RWPE2 (cell line): ENCODE data around the gene CMSS1.

ENCODE experiments used
- ATAC-seq: fragments of 200-7000 bp; cut with Tn5 transposase; 3 replicates; pipeline ENCODE4 v1.9.1; 2021; ENCODE audit warnings: low read depth
- DNase-seq: peaks from one replicate; pipeline ENCODE4 v3.0.0-alpha.2; 2020; ENCODE audit warnings: low spot score
- H3K27ac ChIP-seq: fragments of 450-650 bp; 2 replicates; pipeline ENCODE4 v1.5.1; 2017; ENCODE audit warnings: mild to moderate bottlenecking; ENCODE audit not compliant: poor library complexity, severe bottlenecking
- H3K27me3 ChIP-seq: fragments of 250-450 bp; sonication (Bioruptor Pico); 2 replicates; pipeline ENCODE4 v1.5.1; 2021; ENCODE audit warnings: mild to moderate bottlenecking, moderate library complexity; ENCODE audit not compliant: insufficient read depth, poor library complexity, severe bottlenecking
- H3K36me3 ChIP-seq: fragments of 250-450 bp; sonication (Bioruptor Pico); 2 replicates; pipeline ENCODE4 v1.5.1; 2020; ENCODE audit warnings: low read depth, mild to moderate bottlenecking, moderate library complexity
- H3K4me1 ChIP-seq: fragments of 250-450 bp; sonication (Bioruptor Pico); 2 replicates; pipeline ENCODE4 v1.5.1; 2021; ENCODE audit warnings: mild to moderate bottlenecking, moderate library complexity; ENCODE audit not compliant: insufficient read depth, poor library complexity, severe bottlenecking
- H3K4me3 ChIP-seq: fragments of 250-450 bp; sonication (Bioruptor Pico); 2 replicates; pipeline ENCODE4 v1.5.1; 2021; ENCODE audit warnings: mild to moderate bottlenecking, moderate library complexity; ENCODE audit not compliant: severe bottlenecking
- H3K9me3 ChIP-seq: fragments of 250-450 bp; sonication (Bioruptor Pico); 2 replicates; pipeline ENCODE4 v1.5.1; 2021; ENCODE audit warnings: mild to moderate bottlenecking, moderate library complexity; ENCODE audit not compliant: severe bottlenecking
- CTCF ChIP-seq: fragments of 450-650 bp; IDR thresholded peaks from one replicate; pipeline ENCODE4 v1.5.1; 2017; ENCODE audit warnings: mild to moderate bottlenecking, moderate library complexity; ENCODE audit not compliant: poor library complexity, severe bottlenecking

CMSS1 gene

GRCh38 chr3:99953596-99953995 lies 135.9 kb downstream of the CMSS1 start:
- Histone ChIP-seq H3K36me3 (no peaks in the 10 kb centered on the region), H3K4me1 (no peaks in the 10 kb centered on the region), H3K27ac (no peak overlapping the region), H3K27me3 (no peaks in the 10 kb centered on the region), H3K4me3 (no peak overlapping the region), H3K9me3 (no peaks in the 10 kb centered on the region)
- no peak for DNase-seq
- TF ChIP-seq CTCF = no peak
- no peak for ATAC-seq

- DNase-seq (no peak), ATAC-seq (no peak)
- no peaks in the 10 kb centered on the region for H3K36me3 ChIP-seq
- H3K27ac ChIP-seq = no peak overlapping the region
- TF ChIP-seq CTCF = no peak
- no peaks in the 10 kb centered on the region for H3K9me3 ChIP-seq
- H3K4me1 ChIP-seq = no peaks in the 10 kb centered on the region
- H3K4me3 ChIP-seq = no peak overlapping the region
- no peaks in the 10 kb centered on the region for H3K27me3 ChIP-seq
Observed at GRCh38 chr3:99954914-99955644, 137.4 kb downstream of the CMSS1 start.

- H3K4me1 ChIP-seq = no peaks in the 10 kb centered on the region
Observed at GRCh38 chr3:99955773-99956562, 138.3 kb downstream of the CMSS1 start.

GRCh38 chr3:99957151-99957796 lies 139.6 kb downstream of the CMSS1 start:
- no peak overlapping the region for H3K4me3 ChIP-seq
- H3K4me1 ChIP-seq = no peaks in the 10 kb centered on the region
- H3K27ac ChIP-seq = no peak overlapping the region
- no peak for TF ChIP-seq CTCF
- DNase-seq (no peak), ATAC-seq (no peak)
- H3K9me3 ChIP-seq = no peaks in the 10 kb centered on the region
- H3K36me3 ChIP-seq = no peaks in the 10 kb centered on the region
- H3K27me3 ChIP-seq = no peaks in the 10 kb centered on the region

More at GRCh38 chr3:99955773-99956562, 138.3 kb downstream of the CMSS1 start:
- no peaks in the 10 kb centered on the region for H3K27me3 ChIP-seq
- ATAC-seq = no peak
- no peak for DNase-seq
- H3K9me3 ChIP-seq = no peaks in the 10 kb centered on the region
- TF ChIP-seq CTCF = no peak
- H3K27ac ChIP-seq = no peak overlapping the region
- H3K4me3 ChIP-seq = no peak overlapping the region
- no peaks in the 10 kb centered on the region for H3K36me3 ChIP-seq
